Right forelimb (tissue), 1 donor: ENCODE results near the gene CAPN8.
"Not testable (repeated sequence)": the region's sequence is repeated elsewhere in the genome, so short reads cannot be mapped to it uniquely, and the experiment has no call there.

Source experiments
- DNase-seq: peaks from one replicate; pipeline ENCODE4 v3.0.0-alpha.2; 2018

Gene CAPN8

DNA sequence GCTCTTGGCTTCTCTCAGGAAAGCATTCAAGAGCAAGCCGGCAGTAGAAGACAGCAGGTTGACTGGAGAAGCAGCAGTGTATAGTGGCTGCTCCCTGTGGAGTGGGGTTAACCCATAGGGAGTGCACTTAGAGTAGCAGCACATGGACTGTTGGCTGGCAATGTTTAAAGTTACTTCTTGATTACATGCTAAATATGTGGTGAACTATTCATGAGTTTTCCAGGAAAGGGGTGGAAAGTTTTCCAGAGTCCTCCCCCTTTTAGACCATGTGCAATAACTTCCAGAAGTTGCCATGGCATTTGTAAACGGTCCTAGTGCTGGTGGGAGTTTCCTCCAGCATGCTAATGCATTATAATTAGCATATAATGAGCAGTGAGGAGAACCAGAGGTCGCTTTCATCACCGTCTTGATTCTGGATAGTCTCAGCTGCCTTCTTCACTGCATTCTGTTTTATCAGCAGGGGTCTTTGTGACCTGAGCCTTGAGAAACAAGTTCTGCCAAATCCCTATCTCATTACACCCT lies 140.5 kb downstream of the CAPN8 start:
- no peak for DNase-seq

- DNase-seq: no peak
Measured at GRCh38 chr1:223521150-223521549, 144.4 kb downstream of the CAPN8 start.

DNA sequence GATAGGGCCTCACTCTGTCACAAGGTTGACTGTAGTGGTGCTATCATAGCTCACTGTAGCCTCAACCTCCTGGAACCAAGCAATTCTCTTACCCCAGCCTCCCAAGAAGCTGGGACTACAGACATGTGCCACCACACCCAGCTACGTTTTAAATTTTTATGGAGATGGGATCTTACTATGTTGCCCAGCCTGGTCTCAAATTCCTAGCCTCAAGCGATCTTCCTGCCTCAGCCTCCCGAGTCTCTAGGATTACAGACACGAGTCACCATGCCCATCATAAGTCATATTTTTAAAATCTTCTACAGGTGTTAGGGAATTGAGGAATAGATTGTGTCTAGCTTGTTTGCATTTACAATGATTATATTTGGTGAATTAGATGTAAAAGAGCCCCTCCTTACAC lies 145.3 kb downstream of the CAPN8 start:
- DNase-seq: no peak

- DNase-seq: no peak
Measured at GRCh38 chr1:223519116-223519515, 146.4 kb downstream of the CAPN8 start.

GRCh38 chr1:223518553-223518952 lies 146.9 kb downstream of the CAPN8 start:
- DNase-seq: not testable (repeated sequence)

- DNase-seq: no peak
Measured at GRCh38 chr1:223515926-223516325, 149.6 kb downstream of the CAPN8 start.

DNA sequence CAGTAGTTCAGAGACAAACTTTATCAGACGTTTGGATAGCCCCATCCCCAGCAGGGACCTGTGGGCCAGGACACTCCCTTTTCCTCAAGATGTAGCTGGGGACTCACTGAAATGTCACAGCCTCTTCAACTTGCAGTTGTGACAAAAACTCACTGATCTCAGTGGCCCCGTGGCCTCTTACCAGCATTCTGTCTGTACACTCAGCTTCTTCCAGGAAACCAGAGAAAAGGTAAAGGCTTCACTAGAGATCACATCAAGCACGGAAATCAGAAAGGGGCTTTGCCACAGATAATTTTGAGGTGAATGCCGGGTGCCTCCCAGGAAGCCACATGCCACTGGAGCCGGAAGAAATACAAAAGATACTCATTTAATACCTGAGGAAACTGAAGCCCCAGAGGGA lies 150.1 kb downstream of the CAPN8 start:
- no peak for DNase-seq

DNA sequence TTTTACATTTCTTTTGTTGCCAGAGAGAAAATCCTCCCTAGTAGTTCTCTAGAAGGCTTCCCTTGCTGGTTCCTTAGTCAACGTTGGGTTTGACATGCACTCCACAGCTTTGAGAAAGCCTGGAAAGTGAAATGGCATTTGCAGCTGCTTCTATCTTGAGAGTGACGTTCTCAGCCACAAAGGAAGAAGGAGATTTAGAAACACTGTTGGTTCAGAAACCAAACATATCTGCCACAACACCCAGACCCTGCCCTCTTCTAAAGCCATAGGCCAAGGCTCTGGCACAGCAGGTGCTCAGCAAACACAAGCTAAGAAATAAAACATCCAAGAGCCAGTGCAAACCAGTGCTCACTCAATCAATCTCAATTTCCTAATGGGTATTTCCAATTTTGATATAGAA lies 150.9 kb downstream of the CAPN8 start:
- no peak for DNase-seq

DNA sequence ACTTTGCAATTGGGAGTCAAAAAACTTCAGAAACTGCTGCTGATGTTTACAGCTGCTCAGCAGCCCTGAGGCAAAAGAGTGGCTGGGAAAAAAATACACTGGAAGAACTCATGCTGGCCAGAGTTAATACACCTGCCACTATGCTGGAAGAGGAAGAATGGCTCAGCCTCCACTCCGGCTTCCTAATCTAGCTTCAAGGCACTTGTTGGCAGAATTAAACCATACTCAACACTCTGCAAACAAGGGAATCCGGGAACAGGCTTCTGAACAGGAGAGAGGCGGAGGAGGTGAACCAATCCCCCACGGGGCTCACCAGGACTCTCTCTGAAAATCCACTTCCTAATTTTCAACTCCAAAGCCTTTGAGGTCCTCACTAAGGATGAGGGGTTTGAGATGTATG lies 152.2 kb downstream of the CAPN8 start:
- DNase-seq: no peak

DNA sequence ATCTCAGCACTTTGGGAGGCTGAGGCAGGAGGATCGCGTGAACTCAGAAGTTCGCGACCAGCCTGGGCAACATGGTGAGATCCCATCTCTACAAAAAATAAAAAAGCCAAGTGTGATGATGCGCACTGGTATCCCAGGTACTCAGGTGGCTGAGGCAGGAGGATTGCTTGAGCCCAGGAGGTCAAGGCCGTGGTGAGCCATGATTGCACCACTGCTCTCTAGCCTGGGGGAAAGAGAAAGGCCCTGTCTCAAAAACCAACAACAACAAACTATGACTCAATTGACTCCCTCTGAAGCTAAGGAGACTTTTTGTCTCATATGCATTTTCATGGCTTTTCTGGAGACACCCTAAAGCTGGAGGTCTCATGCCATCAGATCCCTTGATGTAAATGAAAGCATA lies 153.4 kb downstream of the CAPN8 start:
- no peak for DNase-seq

DNA sequence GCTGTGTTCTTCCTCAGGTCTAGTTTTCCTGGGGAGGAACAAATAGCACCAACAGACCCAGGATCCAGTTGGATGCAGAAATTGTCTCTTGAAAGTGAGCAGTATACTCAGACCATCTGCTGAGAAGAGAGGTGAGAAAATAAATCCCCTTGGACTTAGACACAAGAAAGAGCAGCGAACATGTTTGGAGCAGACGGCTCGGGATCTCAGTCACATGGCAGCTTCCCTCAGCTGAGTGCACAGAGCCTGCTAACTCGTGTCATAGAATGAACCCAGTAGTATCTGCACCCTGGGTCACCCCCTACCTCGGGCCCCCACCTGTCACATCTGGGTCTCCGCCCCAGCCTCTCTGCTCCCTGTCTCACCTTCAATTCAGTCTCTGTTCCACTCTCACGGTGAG lies 156.7 kb downstream of the CAPN8 start:
- no peak for DNase-seq

- DNase-seq: no peak
Measured at GRCh38 chr1:223504741-223505140, 160.8 kb downstream of the CAPN8 start.

DNA sequence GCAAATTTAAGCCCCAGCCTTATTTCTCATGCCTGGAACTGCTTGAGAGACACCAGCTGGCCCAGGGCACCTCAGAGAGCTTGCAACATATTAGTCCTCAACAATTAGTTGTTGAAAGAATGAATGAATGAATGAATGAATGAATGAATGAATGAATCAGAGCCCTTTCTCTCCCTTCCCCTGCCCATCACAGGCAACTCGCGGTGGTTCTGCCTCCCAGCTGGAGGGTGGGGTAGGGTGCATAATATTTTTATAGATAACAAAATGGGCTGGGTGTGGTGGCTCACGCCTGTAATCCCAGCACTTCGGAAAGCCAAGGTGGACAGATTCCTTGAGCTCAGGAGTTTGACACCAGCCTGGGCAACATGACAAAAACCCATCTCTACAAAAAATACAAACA lies 162.2 kb downstream of the CAPN8 start:
- no peak for DNase-seq

- no peak for DNase-seq
Measured at GRCh38 chr1:223500560-223501425, 164.7 kb downstream of the CAPN8 start.

GRCh38 chr1:223496883-223497282 lies 168.6 kb downstream of the CAPN8 start:
- no peak for DNase-seq

DNA sequence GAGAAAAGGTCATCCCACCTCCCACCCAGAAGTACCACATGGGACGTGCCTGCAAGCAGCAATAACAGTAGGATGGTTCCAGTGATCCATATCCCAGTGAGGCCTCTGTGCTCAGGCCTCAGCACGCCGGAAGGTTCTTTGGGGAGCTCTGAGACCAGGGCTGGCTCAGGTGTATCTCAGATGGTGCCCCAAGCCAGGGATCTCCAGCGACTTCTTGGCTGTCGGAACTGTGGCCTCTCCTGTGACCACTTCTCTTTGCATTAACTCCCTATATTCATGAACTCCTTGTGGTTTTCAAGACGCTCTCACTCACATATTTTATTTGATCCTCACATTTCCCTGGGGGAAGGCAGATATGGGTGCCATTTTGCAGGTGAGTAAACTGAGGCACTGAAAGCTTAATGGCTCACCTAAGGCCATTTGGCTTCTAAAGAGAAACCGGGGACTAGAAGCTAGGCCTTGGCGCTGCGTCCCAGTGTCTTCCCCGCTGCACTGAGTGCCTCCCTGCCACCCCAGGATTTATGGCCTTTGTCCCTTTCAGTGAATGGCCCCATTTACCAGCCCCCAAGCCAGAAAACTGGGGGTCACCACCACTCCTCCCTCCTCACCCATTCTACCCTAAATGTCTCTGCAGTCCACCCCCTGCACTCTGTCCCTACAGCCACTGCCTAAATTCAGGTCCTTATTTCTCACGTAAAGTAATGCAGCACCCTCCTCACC lies 170.4 kb downstream of the CAPN8 start:
- DNase-seq: no peak

- peak; percentile 50 for DNase-seq
Measured at GRCh38 chr1:223492044-223492443, 173.5 kb downstream of the CAPN8 start.
